OCI-LY3 (cell line): ENCODE measurements around the gene NUP93.

Source experiments
- H2AFZ ChIP-seq: fragments of 200-600, 300-600 bp; shearing (Covaris generic); 2 replicates; pipeline ENCODE4 v1.6.0; 2014; ENCODE audit warnings: antibody characterized with exemption, low read depth, low read length
- H3K27ac ChIP-seq: fragments of 200-600, 300-600 bp; sonication (generic); 2 replicates; pipeline ENCODE4 v1.5.1; 2014; ENCODE audit warnings: mild to moderate bottlenecking, low read length, moderate library complexity, mixed read lengths
- H3K27me3 ChIP-seq: fragments of 200-600, 300-600 bp; sonication (generic); 2 replicates; pipeline ENCODE4 v1.6.1; 2014; ENCODE audit warnings: low read depth, low read length, mixed read lengths
- H3K36me3 ChIP-seq: fragments of 200-600, 300-600 bp; sonication (generic); replicated peaks from 2 replicates; pipeline ENCODE3; 2014; ENCODE audit warnings: low read depth, low read length, mixed read lengths
- H3K4me1 ChIP-seq: fragments of 300-600, 200-600 bp; sonication (generic); 2 replicates; pipeline ENCODE4 v1.6.1; 2014; ENCODE audit warnings: low read length, mixed read lengths
- H3K4me2 ChIP-seq: fragments of 200-600, 300-600 bp; sonication (generic); 2 replicates; pipeline ENCODE4 v1.6.1; 2014; ENCODE audit warnings: low read length, mixed read lengths
- H3K4me3 ChIP-seq: fragments of 300-600, 200-600 bp; sonication (generic); 2 replicates; pipeline ENCODE4 v1.5.1; 2014; ENCODE audit warnings: antibody characterized with exemption, mild to moderate bottlenecking, low read length, moderate library complexity
- H3K79me2 ChIP-seq: fragments of 300-600, 200-600 bp; shearing (Covaris generic); 2 replicates; pipeline ENCODE4 v1.6.1; 2014; ENCODE audit warnings: mild to moderate bottlenecking, low read length, mixed read lengths
- H3K9ac ChIP-seq: fragments of 300-600, 200-600 bp; shearing (Covaris generic); 2 replicates; pipeline ENCODE4 v1.6.0; 2014; ENCODE audit warnings: mild to moderate bottlenecking, low read length, moderate library complexity
- H3K9me3 ChIP-seq: fragments of 200-600, 300-600 bp; shearing (Covaris generic); 2 replicates; pipeline ENCODE4 v1.6.1; 2014; ENCODE audit warnings: low read length, mixed read lengths; ENCODE audit not compliant: insufficient read depth
- H4K20me1 ChIP-seq: fragments of 200-600, 300-600 bp; sonication (generic); 2 replicates; pipeline ENCODE4 v1.6.1; 2016; ENCODE audit warnings: low read length, mixed read lengths; ENCODE audit not compliant: insufficient read depth
- CTCF ChIP-seq: fragments of 200-600, 300-600 bp; sonication (generic); IDR thresholded peaks from 2 replicates; pipeline ENCODE4 v1.5.1; 2014; ENCODE audit warnings: antibody characterized with exemption, low read length, low read depth
- EZH2phosphoT487 ChIP-seq: fragments of 200-600 bp; shearing (Covaris generic); IDR thresholded peaks from 2 replicates; pipeline ENCODE4 v1.6.1; 2018; ENCODE audit warnings: antibody characterized with exemption, mixed run types, low read depth

Gene NUP93

GRCh38 chr16:56776562-56776961 lies 46.6 kb downstream of the NUP93 start:
- H3K79me2 ChIP-seq: peaks cover 32% of the 10 kb centered on the region

GRCh38 chr16:56777001-56777400 lies 47.1 kb downstream of the NUP93 start:
- H3K27ac ChIP-seq: no peak overlapping the region
- no peaks in the 10 kb centered on the region; the same call in 1 of the 2 replicates for H4K20me1 ChIP-seq
- H3K4me1 ChIP-seq: no peaks in the 10 kb centered on the region
- H2AFZ ChIP-seq: no peak overlapping the region
- TF ChIP-seq CTCF: no peak
- no peak for TF ChIP-seq EZH2phosphoT487
- no peak overlapping the region for H3K4me3 ChIP-seq
- no peak overlapping the region for H3K9ac ChIP-seq
- H3K36me3 ChIP-seq: no peaks in the 10 kb centered on the region
- H3K27me3 ChIP-seq: no peaks in the 10 kb centered on the region
- no peak overlapping the region for H3K4me2 ChIP-seq
- H3K9me3 ChIP-seq: no peaks in the 10 kb centered on the region
- peaks cover 33% of the 10 kb centered on the region for H3K79me2 ChIP-seq

More at GRCh38 chr16:56776562-56776961, 46.6 kb downstream of the NUP93 start:
- Histone ChIP-seq H3K9me3 (no peaks in the 10 kb centered on the region), H3K4me2 (no peak overlapping the region), H3K4me1 (no peaks in the 10 kb centered on the region), H2AFZ (no peak overlapping the region), H3K27me3 (no peaks in the 10 kb centered on the region), H3K27ac (no peak overlapping the region), H3K36me3 (no peaks in the 10 kb centered on the region), H4K20me1 (no peaks in the 10 kb centered on the region; the same call in 1 of the 2 replicates), H3K9ac (no peak overlapping the region), H3K4me3 (no peak overlapping the region)
- TF ChIP-seq EZH2phosphoT487 (no peak), CTCF (no peak)

GRCh38 chr16:56777482-56777881 lies 47.6 kb downstream of the NUP93 start:
- no peaks in the 10 kb centered on the region for H3K4me1 ChIP-seq
- H3K4me3 ChIP-seq: no peak overlapping the region
- H3K9ac ChIP-seq: no peak overlapping the region
- H2AFZ ChIP-seq: no peak overlapping the region
- no peaks in the 10 kb centered on the region for H3K27me3 ChIP-seq
- H3K4me2 ChIP-seq: no peak overlapping the region
- H3K79me2 ChIP-seq: peaks cover 28% of the 10 kb centered on the region
- TF ChIP-seq EZH2phosphoT487 (no peak), CTCF (no peak)
- no peaks in the 10 kb centered on the region for H3K36me3 ChIP-seq
- H3K9me3 ChIP-seq: no peaks in the 10 kb centered on the region
- no peak overlapping the region for H3K27ac ChIP-seq
- H4K20me1 ChIP-seq: no peaks in the 10 kb centered on the region; the same call in 1 of the 2 replicates

- Histone ChIP-seq H3K79me2 (peaks cover 26% of the 10 kb centered on the region), H4K20me1 (no peaks in the 10 kb centered on the region; the same call in 1 of the 2 replicates), H3K27ac (no peak overlapping the region), H3K4me1 (no peaks in the 10 kb centered on the region), H3K4me3 (no peak overlapping the region), H3K9me3 (no peaks in the 10 kb centered on the region), H3K36me3 (no peaks in the 10 kb centered on the region), H3K9ac (no peak overlapping the region), H3K4me2 (no peak overlapping the region), H2AFZ (no peak overlapping the region), H3K27me3 (no peaks in the 10 kb centered on the region)
- TF ChIP-seq CTCF (no peak), EZH2phosphoT487 (no peak)
These were observed 50.0 kb downstream of the NUP93 start for GRCh38 chr16:56779906-56780305.
